Effector memory CD4-positive, alpha-beta T cell (primary cell): Measurements from ENCODE around the gene BCLAF3.

Experiments
- DNase-seq, 3 donors: peaks; one replicate each; pipeline ENCODE4 v3.0.0-alpha.2; 2020
- H3K27ac ChIP-seq: 2 replicates; pipeline ENCODE4 v1.7.0; 2013; ENCODE audit warnings: mild to moderate bottlenecking, low read length, moderate library complexity; ENCODE audit not compliant: insufficient read depth, poor library complexity, severe bottlenecking
- H3K27me3 ChIP-seq: replicated peaks from 2 replicates; pipeline ENCODE4 v1.7.0; 2013; ENCODE audit warnings: mild to moderate bottlenecking, low read length; ENCODE audit not compliant: insufficient read depth, control insufficient read depth, poor library complexity, severe bottlenecking
- H3K36me3 ChIP-seq: 2 replicates; pipeline ENCODE4 v1.7.0; 2013; ENCODE audit warnings: mild to moderate bottlenecking, low read length, moderate library complexity; ENCODE audit not compliant: control insufficient read depth, insufficient read depth
- H3K4me1 ChIP-seq: 2 replicates; pipeline ENCODE4 v1.7.0; 2013; ENCODE audit warnings: low read length, mild to moderate bottlenecking; ENCODE audit not compliant: control insufficient read depth, insufficient read depth, poor library complexity, severe bottlenecking
- H3K4me3 ChIP-seq: 2 replicates; pipeline ENCODE4 v1.7.0; 2013; ENCODE audit warnings: low read length, low read depth, mild to moderate bottlenecking; ENCODE audit not compliant: insufficient read depth, poor library complexity, severe bottlenecking
- H3K9me3 ChIP-seq: 2 replicates; pipeline ENCODE4 v1.7.0; 2013; ENCODE audit warnings: mild to moderate bottlenecking, low read length, moderate library complexity; ENCODE audit not compliant: control insufficient read depth
- total RNA-seq, 3 donors: gene quantifications; one replicate each; lab custom pipeline; 2026; lab: John Stamatoyannopoulos, UW

Gene BCLAF3
- total RNA-seq = 14.7 to 19.9 (median 15.2) reads per million in 3 donors

- Histone ChIP-seq H3K4me1 (no peaks in the 10 kb centered on the region), H3K9me3 (no peaks in the 10 kb centered on the region), H3K27ac (peak within 1 kb of the TSS; percentile 68), H3K4me3 (peak within 1 kb of the TSS; percentile 72), H3K36me3 (no peaks in the 10 kb centered on the region), H3K27me3 (no peaks in the 10 kb centered on the region)
- peak; percentile 72 to 81 (median 78) for DNase-seq
These were observed at the start of gene BCLAF3 for GRCh38 chrX:19990556-19991349. Gene BCLAF3, minus strand, starts transcription at chrX:19991061. Its CDS starts 20,797 bp downstream, at chrX:19970264.

GRCh38 chrX:20038966-20039365 lies 48.1 kb upstream of the BCLAF3 start:
- Histone ChIP-seq H3K27ac (no peak overlapping the region), H3K36me3 (no peaks in the 10 kb centered on the region), H3K4me1 (no peaks in the 10 kb centered on the region), H3K27me3 (no peaks in the 10 kb centered on the region), H3K4me3 (no peak overlapping the region), H3K9me3 (no peaks in the 10 kb centered on the region)
- no peak for DNase-seq

GRCh38 chrX:20037186-20037585 lies 46.3 kb upstream of the BCLAF3 start:
- no peaks in the 10 kb centered on the region for H3K4me1 ChIP-seq
- H3K36me3 ChIP-seq = no peaks in the 10 kb centered on the region

GRCh38 chrX:20032201-20032600 lies 41.3 kb upstream of the BCLAF3 start:
- Histone ChIP-seq H3K27ac (no peak overlapping the region), H3K4me3 (no peak overlapping the region), H3K9me3 (no peaks in the 10 kb centered on the region), H3K4me1 (no peaks in the 10 kb centered on the region), H3K27me3 (no peaks in the 10 kb centered on the region), H3K36me3 (no peaks in the 10 kb centered on the region)
- no peak for DNase-seq

More at GRCh38 chrX:20037186-20037585, 46.3 kb upstream of the BCLAF3 start:
- Histone ChIP-seq H3K27me3 (no peaks in the 10 kb centered on the region), H3K9me3 (no peaks in the 10 kb centered on the region), H3K4me3 (no peak overlapping the region), H3K27ac (no peak overlapping the region)
- DNase-seq = no peak

GRCh38 chrX:20029728-20030127 lies 38.9 kb upstream of the BCLAF3 start:
- Histone ChIP-seq H3K4me3 (no peak overlapping the region), H3K36me3 (no peaks in the 10 kb centered on the region), H3K27me3 (no peaks in the 10 kb centered on the region), H3K9me3 (no peaks in the 10 kb centered on the region), H3K27ac (no peak overlapping the region), H3K4me1 (no peaks in the 10 kb centered on the region)
- DNase-seq = no peak

GRCh38 chrX:20028588-20028987 lies 37.7 kb upstream of the BCLAF3 start:
- DNase-seq = no peak
- Histone ChIP-seq H3K36me3 (no peaks in the 10 kb centered on the region), H3K27ac (no peak overlapping the region), H3K27me3 (no peaks in the 10 kb centered on the region), H3K4me3 (no peak overlapping the region), H3K9me3 (no peaks in the 10 kb centered on the region), H3K4me1 (no peaks in the 10 kb centered on the region)

- Histone ChIP-seq H3K27me3 (no peaks in the 10 kb centered on the region), H3K9me3 (no peaks in the 10 kb centered on the region), H3K4me1 (no peaks in the 10 kb centered on the region), H3K36me3 (no peaks in the 10 kb centered on the region), H3K4me3 (no peak overlapping the region), H3K27ac (no peak overlapping the region)
- no peak for DNase-seq
These were observed 35.4 kb upstream of the BCLAF3 start for GRCh38 chrX:20026278-20026677.

- Histone ChIP-seq H3K4me1 (no peaks in the 10 kb centered on the region), H3K36me3 (no peaks in the 10 kb centered on the region), H3K9me3 (no peaks in the 10 kb centered on the region), H3K4me3 (no peak overlapping the region), H3K27ac (no peak overlapping the region), H3K27me3 (no peaks in the 10 kb centered on the region)
- no peak for DNase-seq
These were observed 29.0 kb upstream of the BCLAF3 start for GRCh38 chrX:20019672-20020365.

GRCh38 chrX:20016616-20016945 lies 25.7 kb upstream of the BCLAF3 start:
- Histone ChIP-seq H3K27ac (no peak overlapping the region), H3K4me3 (no peak overlapping the region), H3K36me3 (no peaks in the 10 kb centered on the region), H3K9me3 (no peaks in the 10 kb centered on the region), H3K27me3 (no peaks in the 10 kb centered on the region), H3K4me1 (no peaks in the 10 kb centered on the region)
- DNase-seq = no peak

- no peak overlapping the region for H3K27ac ChIP-seq
- no peak for DNase-seq
These were observed 25.2 kb upstream of the BCLAF3 start for GRCh38 chrX:20015945-20016615.

More at GRCh38 chrX:20015945-20016615, 25.2 kb upstream of the BCLAF3 start:
- Histone ChIP-seq H3K4me1 (no peaks in the 10 kb centered on the region), H3K4me3 (no peak overlapping the region), H3K36me3 (no peaks in the 10 kb centered on the region), H3K9me3 (no peaks in the 10 kb centered on the region), H3K27me3 (no peaks in the 10 kb centered on the region)
